Hepatocyte (in vitro differentiated cells): Measurements from ENCODE around the gene PEMT. TPM values are rescaled to one million over a fixed set of nuclear protein-coding genes. Genes with fewer than 3 reads are reported as not detected.

Experiments
- DNase-seq: peaks from one replicate; pipeline ENCODE4 v3.0.0-alpha.2; 2016; ENCODE audit warnings: low spot score
- H2AFZ ChIP-seq: fragments of 200-600 bp; sonication (generic); 2 replicates; pipeline ENCODE4 v1.6.0; 2016; ENCODE audit warnings: antibody characterized with exemption, mild to moderate bottlenecking
- H3K27ac ChIP-seq: fragments of 200-600 bp; sonication (generic); 2 replicates; pipeline ENCODE4 v1.5.1; 2016; ENCODE audit warnings: mild to moderate bottlenecking
- H3K27me3 ChIP-seq: fragments of 200-600 bp; sonication (generic); 2 replicates; pipeline ENCODE4 v1.6.1; 2016
- H3K36me3 ChIP-seq: fragments of 200-600 bp; sonication (generic); replicated peaks from 2 replicates; pipeline ENCODE4 v1.5.1; 2016; ENCODE audit warnings: low read depth; ENCODE audit not compliant: insufficient read depth
- H3K4me1 ChIP-seq: fragments of 200-600 bp; sonication (generic); 2 replicates; pipeline ENCODE4 v1.5.1; 2016; ENCODE audit warnings: mild to moderate bottlenecking, moderate library complexity; ENCODE audit not compliant: insufficient read depth
- H3K4me2 ChIP-seq: fragments of 200-600 bp; sonication (generic); 2 replicates; pipeline ENCODE4 v1.6.0; 2016
- H3K4me3 ChIP-seq: fragments of 200-600 bp; sonication (generic); 2 replicates; pipeline ENCODE4 v1.5.1; 2016; ENCODE audit warnings: mild to moderate bottlenecking
- H3K79me2 ChIP-seq: fragments of 200-600 bp; sonication (generic); 2 replicates; pipeline ENCODE4 v1.6.0; 2017; ENCODE audit warnings: mild to moderate bottlenecking
- H3K9me2 ChIP-seq: fragments of 200-600 bp; sonication (generic); replicated peaks from 2 replicates; pipeline ENCODE4 v1.6.0; 2017; ENCODE audit warnings: mild to moderate bottlenecking; ENCODE audit not compliant: insufficient read depth
- H3K9me3 ChIP-seq: fragments of 200-600 bp; sonication (generic); 2 replicates; pipeline ENCODE4 v1.5.1; 2016; ENCODE audit warnings: low read depth, mild to moderate bottlenecking
- H4K20me1 ChIP-seq: fragments of 200-600 bp; sonication (generic); 2 replicates; pipeline ENCODE4 v1.6.0; 2016; ENCODE audit warnings: mild to moderate bottlenecking; ENCODE audit not compliant: insufficient read depth, poor library complexity, severe bottlenecking
- EZH2 ChIP-seq: fragments of 200-600 bp; sonication (generic); IDR thresholded peaks from 2 replicates; pipeline ENCODE4 v1.6.1; 2016; ENCODE audit warnings: antibody characterized with exemption, mild to moderate bottlenecking, borderline replicate concordance
- EZH2phosphoT487 ChIP-seq: fragments of 200-600 bp; sonication (generic); IDR thresholded peaks from one replicate; pipeline ENCODE4 v1.6.1; 2018; ENCODE audit warnings: antibody characterized with exemption, mild to moderate bottlenecking, low read depth, moderate library complexity; ENCODE audit not compliant: unreplicated experiment, severe bottlenecking
- WGBS: methylation state at CpG from one replicate; pipeline ENCODE4 v1.1.6; 2016; ENCODE audit warnings: low lambda C conversion rate; ENCODE audit errors: missing lambda C conversion rate; 5-methylcytosine and 5-hydroxymethylcytosine counted together
- polyA plus RNA-seq: library from polyadenylated mRNA; unstranded; fragments of >200 nt; fragmentation: Nextera tagmentation; extraction: Ambion mirVana; gene quantifications from 2 replicates; pipeline ENCODE4 v1.2.1, GENCODE V29; 2016
- total RNA-seq: library from RNA; depleted of rRNA; stranded (reverse); fragments of >200 nt; gene quantifications from 2 replicates; pipeline ENCODE4 v1.2.3, GENCODE V29; 2014
- TF ChIP-seq, protein P1 (sequence below): fragments of 200-600 bp; sonication (generic); IDR thresholded peaks from 2 replicates; pipeline ENCODE4 v1.5.1; 2016; ENCODE audit warnings: antibody characterized with exemption, mild to moderate bottlenecking; ENCODE audit not compliant: poor library complexity

The PEMT gene
- total and polyA plus RNA-seq, 2 experiments from 2014 or later, result 50.1 to 70.4 TPM

- Histone ChIP-seq H3K4me2 (no peak overlapping the region), H3K4me1 (peaks cover 6% of the 10 kb centered on the region), H3K27ac (no peak overlapping the region)
These were observed 67.6 kb downstream of the PEMT start for GRCh38 chr17:17523731-17524490.

GRCh38 chr17:17523001-17523730 is 68.3 kb downstream of the PEMT start:
- H3K9me3 ChIP-seq, result no peaks in the 10 kb centered on the region
- peak overlapping the region; percentile 6 for H3K27ac ChIP-seq
- no peaks in the 10 kb centered on the region for H4K20me1 ChIP-seq
- no peak for TF ChIP-seq EZH2phosphoT487
- TF ChIP-seq, protein P1, sequence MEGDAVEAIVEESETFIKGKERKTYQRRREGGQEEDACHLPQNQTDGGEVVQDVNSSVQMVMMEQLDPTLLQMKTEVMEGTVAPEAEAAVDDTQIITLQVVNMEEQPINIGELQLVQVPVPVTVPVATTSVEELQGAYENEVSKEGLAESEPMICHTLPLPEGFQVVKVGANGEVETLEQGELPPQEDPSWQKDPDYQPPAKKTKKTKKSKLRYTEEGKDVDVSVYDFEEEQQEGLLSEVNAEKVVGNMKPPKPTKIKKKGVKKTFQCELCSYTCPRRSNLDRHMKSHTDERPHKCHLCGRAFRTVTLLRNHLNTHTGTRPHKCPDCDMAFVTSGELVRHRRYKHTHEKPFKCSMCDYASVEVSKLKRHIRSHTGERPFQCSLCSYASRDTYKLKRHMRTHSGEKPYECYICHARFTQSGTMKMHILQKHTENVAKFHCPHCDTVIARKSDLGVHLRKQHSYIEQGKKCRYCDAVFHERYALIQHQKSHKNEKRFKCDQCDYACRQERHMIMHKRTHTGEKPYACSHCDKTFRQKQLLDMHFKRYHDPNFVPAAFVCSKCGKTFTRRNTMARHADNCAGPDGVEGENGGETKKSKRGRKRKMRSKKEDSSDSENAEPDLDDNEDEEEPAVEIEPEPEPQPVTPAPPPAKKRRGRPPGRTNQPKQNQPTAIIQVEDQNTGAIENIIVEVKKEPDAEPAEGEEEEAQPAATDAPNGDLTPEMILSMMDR, result no peak
- TF ChIP-seq EZH2, result no peak
- no peak overlapping the region for H3K4me2 ChIP-seq
- no peaks in the 10 kb centered on the region for H3K36me3 ChIP-seq
- H3K27me3 ChIP-seq, result no peaks in the 10 kb centered on the region
- H2AFZ ChIP-seq, result no peak overlapping the region
- H3K9me2 ChIP-seq, result no peaks in the 10 kb centered on the region
- H3K79me2 ChIP-seq, result no peaks in the 10 kb centered on the region
- no peak overlapping the region for H3K4me3 ChIP-seq
- DNase-seq, result no peak
- peaks cover 6% of the 10 kb centered on the region for H3K4me1 ChIP-seq
- 65% methylated on average over 14 of the region's 14 CpGs for WGBS

More at GRCh38 chr17:17523731-17524490, 67.6 kb downstream of the PEMT start:
- 91% methylated on average over 16 of the region's 19 CpGs for WGBS
- no peak overlapping the region for H2AFZ ChIP-seq
- H3K4me3 ChIP-seq, result no peak overlapping the region
- TF ChIP-seq, protein P1, result no peak
- no peak for TF ChIP-seq EZH2phosphoT487
- TF ChIP-seq EZH2, result no peak
- DNase-seq, result no peak
- H3K27me3 ChIP-seq, result no peaks in the 10 kb centered on the region
- no peaks in the 10 kb centered on the region for H4K20me1 ChIP-seq
- H3K79me2 ChIP-seq, result no peaks in the 10 kb centered on the region
- H3K9me2 ChIP-seq, result no peaks in the 10 kb centered on the region
- H3K36me3 ChIP-seq, result no peaks in the 10 kb centered on the region
- no peaks in the 10 kb centered on the region for H3K9me3 ChIP-seq

DNA sequence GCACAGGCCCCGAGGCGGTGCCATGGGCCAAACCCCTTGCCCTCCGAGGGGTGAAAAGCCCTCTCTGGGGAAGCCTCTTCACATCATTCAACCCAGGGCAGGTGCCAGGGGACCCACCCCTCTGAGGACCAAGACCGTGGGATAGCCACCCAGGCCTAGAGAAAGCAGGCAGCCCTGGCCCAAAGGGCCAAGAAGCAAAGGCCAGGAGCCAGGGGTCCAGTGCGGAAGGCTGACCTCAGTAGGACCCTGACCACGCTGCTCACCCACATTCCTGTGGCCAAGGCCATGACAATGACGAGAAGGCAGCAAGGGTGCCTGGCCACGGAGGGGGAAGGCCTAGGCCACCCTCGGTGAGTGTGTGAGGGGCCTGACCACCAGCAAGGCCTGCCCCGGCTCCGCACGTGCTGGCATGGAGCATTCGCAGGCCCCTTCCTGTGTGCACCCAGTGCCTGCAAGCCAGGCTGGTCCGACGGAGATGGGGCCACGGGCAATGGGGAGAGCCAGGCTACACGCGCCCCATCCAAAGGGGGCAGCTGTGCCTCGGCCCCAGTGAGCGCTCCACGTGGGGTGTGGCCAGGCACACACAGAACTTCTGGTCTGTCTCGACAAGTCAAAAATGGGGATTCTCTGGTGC is 70.8 kb downstream of the PEMT start:
- Histone ChIP-seq H3K9me3 (no peaks in the 10 kb centered on the region), H3K27me3 (no peaks in the 10 kb centered on the region), H3K27ac (no peak overlapping the region), H2AFZ (no peak overlapping the region), H3K4me2 (no peak overlapping the region), H3K9me2 (no peaks in the 10 kb centered on the region), H3K36me3 (no peaks in the 10 kb centered on the region), H3K4me1 (peaks cover 14% of the 10 kb centered on the region), H3K79me2 (no peaks in the 10 kb centered on the region), H4K20me1 (no peaks in the 10 kb centered on the region), H3K4me3 (no peak overlapping the region)
- 94% methylated on average over 21 of the region's 22 CpGs for WGBS
- DNase-seq, result no peak
- TF ChIP-seq EZH2phosphoT487, result no peak
- TF ChIP-seq EZH2, result no peak
- TF ChIP-seq, protein P1, result no peak
